ENCODE data around the gene CPVL. TPM values are rescaled to one million over a fixed set of nuclear protein-coding genes. Genes with fewer than 3 reads are reported as not detected.

The CPVL gene
- total RNA-seq, 1 donor from 2014 or later: 56.6 TPM

- peaks cover 7% of the 10 kb centered on the region for H3K36me3 Mint-ChIP-seq
- Histone ChIP-seq H2AFZ (replicated peaks) (no peak overlapping the region), H3F3A (ENCODE audit: low read depth) (peaks cover 10% of the 10 kb centered on the region), H3K9ac (no peak overlapping the region), H3K4me2 (no peak overlapping the region), H3K27me3 (no peaks in the 10 kb centered on the region), H3K36me3 (no peaks in the 10 kb centered on the region), H3K4me1 (peaks cover 34% of the 10 kb centered on the region), H4K20me1 (ENCODE audit: low read depth) (no peaks in the 10 kb centered on the region), H3K9me3 (ENCODE audit: low read depth) (no peaks in the 10 kb centered on the region), H3K27ac (no peak overlapping the region), H3K4me3 (no peak overlapping the region), H3K79me2 (ENCODE audit: low read depth) (no peaks in the 10 kb centered on the region)
- no peak overlapping the region for H3K4me3 Mint-ChIP-seq
- peak overlapping the region; percentile 83 for H3K27ac Mint-ChIP-seq
- TF ChIP-seq EZH2 (IDR thresholded peaks at IDR 0.05) (no peak), EZH2phosphoT487 (IDR thresholded peaks at IDR 0.05) (no peak), CTCF (IDR thresholded peaks at IDR 0.05) (no peak)
- no peak for DNase-seq (ENCODE audit: low spot score)
- H3K9me3 Mint-ChIP-seq: peaks cover 17% of the 10 kb centered on the region
- peaks cover 62% of the 10 kb centered on the region for H3K4me1 Mint-ChIP-seq
- peaks cover 6% of the 10 kb centered on the region for H3K27me3 Mint-ChIP-seq (ENCODE audit: insufficient read depth, low read depth)
Observed at GRCh38 chr7:28989211-28989980, 156.9 kb downstream of the CPVL start.

GRCh38 chr7:28988810-28989209 lies 157.5 kb downstream of the CPVL start:
- H3K27me3 Mint-ChIP-seq (ENCODE audit: insufficient read depth, low read depth): peaks cover 6% of the 10 kb centered on the region
- H3K36me3 Mint-ChIP-seq: peaks cover 7% of the 10 kb centered on the region
- no peaks in the 10 kb centered on the region for H3K36me3 ChIP-seq
- no peaks in the 10 kb centered on the region for H4K20me1 ChIP-seq (ENCODE audit: low read depth)
- H3K4me3 Mint-ChIP-seq: no peak overlapping the region
- H3K27ac ChIP-seq: no peak overlapping the region
- H2AFZ ChIP-seq (replicated peaks): no peak overlapping the region
- no peaks in the 10 kb centered on the region for H3K9me3 ChIP-seq (ENCODE audit: low read depth)
- peaks cover 68% of the 10 kb centered on the region for H3K4me1 Mint-ChIP-seq
- H3K9me3 Mint-ChIP-seq: peaks cover 17% of the 10 kb centered on the region
- peaks cover 14% of the 10 kb centered on the region for H3F3A ChIP-seq (ENCODE audit: low read depth)
- no peaks in the 10 kb centered on the region for H3K27me3 ChIP-seq
- TF ChIP-seq CTCF (IDR thresholded peaks at IDR 0.05) (no peak), EZH2 (IDR thresholded peaks at IDR 0.05) (no peak), EZH2phosphoT487 (IDR thresholded peaks at IDR 0.05) (no peak)
- DNase-seq (ENCODE audit: low spot score): no peak
- peak overlapping the region; percentile 30 for H3K27ac Mint-ChIP-seq
- no peak overlapping the region for H3K4me3 ChIP-seq
- H3K4me1 ChIP-seq: peaks cover 40% of the 10 kb centered on the region
- H3K79me2 ChIP-seq (ENCODE audit: low read depth): no peaks in the 10 kb centered on the region
- H3K9ac ChIP-seq: no peak overlapping the region
- H3K4me2 ChIP-seq: no peak overlapping the region

GRCh38 chr7:28988091-28988490 lies 158.2 kb downstream of the CPVL start:
- Mint-ChIP-seq H3K4me3 (no peak overlapping the region), H3K4me1 (peaks cover 74% of the 10 kb centered on the region), H3K9me3 (peaks cover 20% of the 10 kb centered on the region), H3K27me3 (ENCODE audit: insufficient read depth, low read depth) (peaks cover 6% of the 10 kb centered on the region), H3K36me3 (peaks cover 7% of the 10 kb centered on the region), H3K27ac (no peak overlapping the region)
- H3K9me3 ChIP-seq (ENCODE audit: low read depth): no peaks in the 10 kb centered on the region
- no peak for DNase-seq (ENCODE audit: low spot score)
- no peak overlapping the region for H3K27ac ChIP-seq
- no peaks in the 10 kb centered on the region for H4K20me1 ChIP-seq (ENCODE audit: low read depth)
- no peak overlapping the region for H3K9ac ChIP-seq
- no peak overlapping the region for H2AFZ ChIP-seq (replicated peaks)
- peaks cover 41% of the 10 kb centered on the region for H3K4me1 ChIP-seq
- H3F3A ChIP-seq (ENCODE audit: low read depth): peaks cover 14% of the 10 kb centered on the region
- TF ChIP-seq CTCF (IDR thresholded peaks at IDR 0.05): no peak
- TF ChIP-seq EZH2phosphoT487 (IDR thresholded peaks at IDR 0.05): no peak
- TF ChIP-seq EZH2 (IDR thresholded peaks at IDR 0.05): no peak
- no peak overlapping the region for H3K4me3 ChIP-seq
- H3K79me2 ChIP-seq (ENCODE audit: low read depth): no peaks in the 10 kb centered on the region
- H3K4me2 ChIP-seq: no peak overlapping the region
- no peaks in the 10 kb centered on the region for H3K36me3 ChIP-seq
- H3K27me3 ChIP-seq: no peaks in the 10 kb centered on the region

Measured in neural progenitor cell (in vitro differentiated cells).